WTC11 (cell line): ENCODE results near the gene STPG3. TPM values are rescaled to one million over a fixed set of nuclear protein-coding genes. Genes with fewer than 3 reads are reported as not detected.

ENCODE experiments used
- ATAC-seq: fragments of 200-7000 bp; cut with Tn5 transposase; 2 replicates; pipeline ENCODE4 v1.10.0; 2021; ENCODE audit warnings: mild to moderate bottlenecking, moderate library complexity
- CTCF ChIA-PET: fragments of 300-600 bp; sonication (Branson Sonifier 250); formaldehyde crosslinking; loops from one replicate; lab custom pipeline; 2021; ENCODE audit warnings: antibody characterized with exemption; lab: Charles Lee
- POLR2A ChIA-PET: fragments of 350-600 bp; sonication (Branson Sonifier 250); formaldehyde crosslinking; loops from one replicate; lab custom pipeline; 2021; ENCODE audit warnings: antibody characterized with exemption; lab: Charles Lee
- DNase-seq: peaks from one replicate; pipeline ENCODE4 v3.0.0; 2021; ENCODE audit warnings: low spot score
- H3K27ac Mint-ChIP-seq: 2 replicates; pipeline ENCODE4 v1.8.0; 2021; ENCODE audit warnings: mixed read lengths
- H3K27me3 Mint-ChIP-seq: 2 replicates; pipeline ENCODE4 v1.8.0; 2021; ENCODE audit warnings: low read depth, mild to moderate bottlenecking, moderate library complexity, mixed read lengths
- H3K36me3 Mint-ChIP-seq: 2 replicates; pipeline ENCODE4 v1.8.0; 2021; ENCODE audit warnings: mixed read lengths
- H3K4me1 Mint-ChIP-seq: 2 replicates; pipeline ENCODE4 v1.8.0; 2022; ENCODE audit warnings: mixed read lengths
- H3K4me3 Mint-ChIP-seq: 2 replicates; pipeline ENCODE4 v1.8.0; 2021; ENCODE audit warnings: mild to moderate bottlenecking, moderate library complexity, mixed read lengths
- H3K9me3 Mint-ChIP-seq: 2 replicates; pipeline ENCODE4 v1.8.0; 2021; ENCODE audit warnings: mixed read lengths
- ATF6 ChIP-seq: sonication (generic); formaldehyde crosslinking; IDR thresholded peaks from 2 replicates; pipeline ENCODE4 v1.8.1; 2023; ENCODE audit warnings: mild to moderate bottlenecking, missing genetic modification reagents
- CDX4 ChIP-seq: fragments of 250-450 bp; sonication (Bioruptor Pico); IDR thresholded peaks from 2 replicates; pipeline ENCODE4 v1.9.0; 2021; ENCODE audit warnings: moderate library complexity, mild to moderate bottlenecking, inconsistent platforms, borderline replicate concordance
- CREB1 ChIP-seq: sonication (generic); formaldehyde crosslinking; IDR thresholded peaks from 2 replicates; pipeline ENCODE4 v1.8.0; 2023; ENCODE audit warnings: mild to moderate bottlenecking, missing genetic modification reagents
- CTCF ChIP-seq: fragments of 200-600 bp; IDR thresholded peaks from 2 replicates; pipeline ENCODE4 v1.8.0; 2022; ENCODE audit warnings: antibody characterized with exemption
- E2F1 ChIP-seq: sonication (generic); formaldehyde crosslinking; IDR thresholded peaks from 2 replicates; pipeline ENCODE4 v1.8.0; 2022; ENCODE audit warnings: mild to moderate bottlenecking, missing genetic modification reagents
- ERG ChIP-seq: fragments of 250-450 bp; sonication (Bioruptor Pico); IDR thresholded peaks from 2 replicates; pipeline ENCODE4 v1.8.0; 2021; ENCODE audit warnings: mild to moderate bottlenecking
- HMGA2 ChIP-seq: fragments of 250-450 bp; sonication (Bioruptor Pico); IDR thresholded peaks from 2 replicates; pipeline ENCODE4 v1.4.0; 2021; ENCODE audit warnings: mild to moderate bottlenecking, moderate library complexity
- KAT7 ChIP-seq: sonication (generic); formaldehyde crosslinking; IDR thresholded peaks from 2 replicates; pipeline ENCODE4 v1.8.1; 2023; ENCODE audit warnings: missing genetic modification reagents, mild to moderate bottlenecking, borderline replicate concordance
- MAX ChIP-seq: sonication (generic); formaldehyde crosslinking; IDR thresholded peaks from 2 replicates; pipeline ENCODE4 v1.8.0; 2022; ENCODE audit warnings: mild to moderate bottlenecking, missing genetic modification reagents
- MLX ChIP-seq: sonication (generic); formaldehyde crosslinking; IDR thresholded peaks from 2 replicates; pipeline ENCODE4 v1.8.1; 2023; ENCODE audit warnings: mild to moderate bottlenecking, missing genetic modification reagents, moderate library complexity
- NFYB ChIP-seq: sonication (generic); formaldehyde crosslinking; conservative IDR thresholded peaks from 2 replicates; pipeline ENCODE4 v1.8.0; 2022; ENCODE audit warnings: low read depth, missing genetic modification reagents
- PRDM15 ChIP-seq: sonication (generic); formaldehyde crosslinking; IDR thresholded peaks from 2 replicates; pipeline ENCODE4 v1.8.0; 2022; ENCODE audit warnings: missing genetic modification reagents
- RELA ChIP-seq: sonication (generic); formaldehyde crosslinking; IDR thresholded peaks from 2 replicates; pipeline ENCODE4 v1.8.1; 2022; ENCODE audit warnings: missing genetic modification reagents, mild to moderate bottlenecking, borderline replicate concordance
- SP1 ChIP-seq: sonication (generic); formaldehyde crosslinking; conservative IDR thresholded peaks from 2 replicates; pipeline ENCODE4 v1.8.1; 2022; ENCODE audit warnings: missing genetic modification reagents
- ZNF138 ChIP-seq: sonication (generic); formaldehyde crosslinking; conservative IDR thresholded peaks from 2 replicates; pipeline ENCODE4 v1.8.1; 2022; ENCODE audit warnings: mild to moderate bottlenecking, moderate library complexity, missing genetic modification reagents
- ZSCAN18 ChIP-seq: fragments of 250-450 bp; sonication (Bioruptor Pico); IDR thresholded peaks from 2 replicates; pipeline ENCODE4 v2.1.2; 2022; ENCODE audit warnings: mild to moderate bottlenecking, moderate library complexity
- total RNA-seq: library from RNA; stranded (reverse); gene quantifications from 3 replicates; pipeline ENCODE4 v1.2.3, GENCODE V29; 2021

The STPG3 gene
- total RNA-seq, 1 experiment from 2014 or later = 0.26 TPM

GRCh38 chr9:137222190-137223077 lies 28.7 kb upstream of the STPG3 start, which contains the start of gene RNF208:
TSS of gene RNF208 (minus strand) at chr9:137222240. CDS start at chr9:137221212, 1,028 bp downstream.
- H3K9me3 Mint-ChIP-seq = no peaks in the 10 kb centered on the region
- peak; percentile 0 for ATAC-seq
- peak; percentile 58 for DNase-seq
- TF ChIP-seq ATF6 (CRISPR knock-in tag) (no peak), ZSCAN18 (CRISPR knock-in tag) (no peak), HMGA2 (CRISPR knock-in tag) (no peak), ZNF138 (CRISPR knock-in tag) (no peak), RELA (CRISPR knock-in tag) (no peak), CREB1 (CRISPR knock-in tag) (no peak), MAX (CRISPR knock-in tag) (0 out of 2 replicates have a peak, but pooled peaks have one; percentile 11), MLX (CRISPR knock-in tag) (no peak), ERG (CRISPR knock-in tag) (no peak)
- no peaks in the 10 kb centered on the region for H3K27me3 Mint-ChIP-seq
- ChIA-PET POLR2A (interaction anchor here (0.7 to 2.8 kb wide), 8 partner anchors 11 to 193 kb away, joined by 3 to 12 read pairs (median 4); partner anchors contain the start of genes MAN1B1 and TPRN), CTCF (interaction anchor here (0.5 to 8.9 kb wide), 32 partner anchors 9 to 497 kb away, joined by 3 to 143 read pairs (median 4); partner anchors contain the start of genes EXD3, GRIN1, NOXA1 and NPDC1)
- no peaks in the 10 kb centered on the region for H3K36me3 Mint-ChIP-seq
- peaks cover under 1% of the 10 kb centered on the region for H3K4me1 Mint-ChIP-seq
- H3K4me3 Mint-ChIP-seq = peak within 1 kb of the TSS; percentile 77
- H3K27ac Mint-ChIP-seq = no peak within 1 kb of the TSS

GRCh38 chr9:137223078-137223970 lies 27.8 kb upstream of the STPG3 start:
- ChIA-PET CTCF (interaction anchor here (0.6 to 8.9 kb wide), 35 partner anchors 10 to 459 kb away, joined by 3 to 143 read pairs (median 5); partner anchors contain the start of genes EXD3, GRIN1, NOXA1 and NPDC1), POLR2A (interaction anchor here (0.7 to 2.8 kb wide), 8 partner anchors 12 to 194 kb away, joined by 3 to 12 read pairs (median 4); partner anchors contain the start of genes MAN1B1 and TPRN)
- Mint-ChIP-seq H3K27ac (no peak overlapping the region), H3K36me3 (no peaks in the 10 kb centered on the region), H3K27me3 (no peaks in the 10 kb centered on the region), H3K4me3 (peak overlapping the region; percentile 77), H3K4me1 (peaks cover 3% of the 10 kb centered on the region), H3K9me3 (no peaks in the 10 kb centered on the region)
- peak; percentile 73 for ATAC-seq
- peak; percentile 97 for DNase-seq
- TF ChIP-seq SP1 (CRISPR knock-in tag) (peak; percentile 76; the same call in 1 of the 2 replicates), NFYB (peak; percentile 43), CDX4 (CRISPR knock-in tag) (no peak), CTCF (no peak), PRDM15 (CRISPR knock-in tag) (peak; percentile 97), E2F1 (no peak), KAT7 (no peak)
